Measurements from ENCODE around the gene ENAH.
A peak's percentile ranks its signal among the peaks of the same experiment; 100 is the strongest.
"Not testable (repeated sequence)": the region's sequence is repeated elsewhere in the genome, so short reads cannot be mapped to it uniquely, and the experiment has no call there.

ENAH gene

GRCh38 chr1:225677350-225678124 lies 24.6 kb upstream of the ENAH start:
- DNase-seq (ENCODE audit: low spot score): no peak

GRCh38 chr1:225674381-225674780 lies 21.5 kb upstream of the ENAH start:
- no peak for DNase-seq (ENCODE audit: low spot score)

- DNase-seq (ENCODE audit: low spot score): no peak
These were observed 18.1 kb upstream of the ENAH start for GRCh38 chr1:225670806-225671733.

- DNase-seq (ENCODE audit: low spot score): no peak
These were observed 17.4 kb upstream of the ENAH start for GRCh38 chr1:225670356-225670755.

GRCh38 chr1:225668222-225668621 lies 15.3 kb upstream of the ENAH start:
- DNase-seq (ENCODE audit: low spot score): no peak

GRCh38 chr1:225667362-225667761 lies 14.4 kb upstream of the ENAH start:
- no peak for DNase-seq (ENCODE audit: low spot score)

- DNase-seq (ENCODE audit: low spot score): no peak
These were observed 13.6 kb upstream of the ENAH start for GRCh38 chr1:225666495-225666894.

- no peak for DNase-seq (ENCODE audit: low spot score)
These were observed 11.8 kb upstream of the ENAH start for GRCh38 chr1:225664762-225665161.

- DNase-seq (ENCODE audit: low spot score): peak; percentile 94
These were observed 9.2 kb upstream of the ENAH start for GRCh38 chr1:225662155-225662554.

- DNase-seq (ENCODE audit: low spot score): no peak
These were observed 7.6 kb upstream of the ENAH start for GRCh38 chr1:225660544-225660946.

- DNase-seq (ENCODE audit: low spot score): no peak
These were observed 5.1 kb upstream of the ENAH start for GRCh38 chr1:225658041-225658440.

GRCh38 chr1:225657462-225657989 lies 4.6 kb upstream of the ENAH start:
- peak; percentile 68 for DNase-seq (ENCODE audit: low spot score)

GRCh38 chr1:225656259-225656655 lies 3.3 kb upstream of the ENAH start:
- not testable (repeated sequence) for DNase-seq (ENCODE audit: low spot score)

GRCh38 chr1:225655509-225656258 lies 2.8 kb upstream of the ENAH start:
- DNase-seq (ENCODE audit: low spot score): no peak

GRCh38 chr1:225654688-225655508 lies 2.0 kb upstream of the ENAH start:
- no peak for DNase-seq (ENCODE audit: low spot score)

- no peak for DNase-seq (ENCODE audit: low spot score)
These were observed 1.3 kb upstream of the ENAH start for GRCh38 chr1:225654277-225654597.

GRCh38 chr1:225653463-225654276 lies 747 bp upstream of the ENAH start:
- DNase-seq (ENCODE audit: low spot score): peak; percentile 69

- peak; percentile 43 for DNase-seq (ENCODE audit: low spot score)
These were observed 823 bp downstream of the ENAH start for GRCh38 chr1:225651872-225652728.

GRCh38 chr1:225651376-225651871 lies 1.5 kb downstream of the ENAH start:
- DNase-seq (ENCODE audit: low spot score): no peak
